ENCODE results near the gene KCNS1.

The KCNS1 gene

DNA sequence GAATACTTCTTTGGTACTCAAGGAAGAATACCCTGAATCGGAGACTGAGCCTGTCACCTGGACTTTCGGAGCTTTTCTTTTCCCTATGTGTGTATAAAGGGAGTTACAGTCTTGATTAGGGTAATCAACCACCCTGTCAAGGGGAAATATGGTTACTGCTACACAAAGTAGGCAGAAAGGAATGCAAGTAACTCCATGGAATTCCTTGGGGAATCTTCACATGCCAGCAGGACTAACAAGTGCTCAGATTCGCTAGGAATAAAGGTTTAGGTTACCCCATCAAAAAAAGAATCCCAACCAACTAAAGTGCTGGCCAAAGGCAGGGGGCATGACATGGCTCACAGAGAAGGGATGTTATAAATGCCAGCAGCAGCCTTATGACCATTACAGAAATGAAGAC is 10.4 kb downstream of the KCNS1 start:
- no peak overlapping the region for H3K4me3 ChIP-seq (ENCODE audit: low read depth, low read length)
- no peak overlapping the region for H3K27ac ChIP-seq
- H3K27me3 ChIP-seq (ENCODE audit: insufficient read depth, low read depth, severe bottlenecking) = no peaks in the 10 kb centered on the region
- no peaks in the 10 kb centered on the region for H3K9me3 ChIP-seq (ENCODE audit: severe bottlenecking)
- TF ChIP-seq, protein P1, sequence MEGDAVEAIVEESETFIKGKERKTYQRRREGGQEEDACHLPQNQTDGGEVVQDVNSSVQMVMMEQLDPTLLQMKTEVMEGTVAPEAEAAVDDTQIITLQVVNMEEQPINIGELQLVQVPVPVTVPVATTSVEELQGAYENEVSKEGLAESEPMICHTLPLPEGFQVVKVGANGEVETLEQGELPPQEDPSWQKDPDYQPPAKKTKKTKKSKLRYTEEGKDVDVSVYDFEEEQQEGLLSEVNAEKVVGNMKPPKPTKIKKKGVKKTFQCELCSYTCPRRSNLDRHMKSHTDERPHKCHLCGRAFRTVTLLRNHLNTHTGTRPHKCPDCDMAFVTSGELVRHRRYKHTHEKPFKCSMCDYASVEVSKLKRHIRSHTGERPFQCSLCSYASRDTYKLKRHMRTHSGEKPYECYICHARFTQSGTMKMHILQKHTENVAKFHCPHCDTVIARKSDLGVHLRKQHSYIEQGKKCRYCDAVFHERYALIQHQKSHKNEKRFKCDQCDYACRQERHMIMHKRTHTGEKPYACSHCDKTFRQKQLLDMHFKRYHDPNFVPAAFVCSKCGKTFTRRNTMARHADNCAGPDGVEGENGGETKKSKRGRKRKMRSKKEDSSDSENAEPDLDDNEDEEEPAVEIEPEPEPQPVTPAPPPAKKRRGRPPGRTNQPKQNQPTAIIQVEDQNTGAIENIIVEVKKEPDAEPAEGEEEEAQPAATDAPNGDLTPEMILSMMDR (IDR thresholded peaks at IDR 0.05; ENCODE audit: low read depth, low read length) = no peak
- H3K36me3 ChIP-seq = no peaks in the 10 kb centered on the region
- DNase-seq = no peak

DNA sequence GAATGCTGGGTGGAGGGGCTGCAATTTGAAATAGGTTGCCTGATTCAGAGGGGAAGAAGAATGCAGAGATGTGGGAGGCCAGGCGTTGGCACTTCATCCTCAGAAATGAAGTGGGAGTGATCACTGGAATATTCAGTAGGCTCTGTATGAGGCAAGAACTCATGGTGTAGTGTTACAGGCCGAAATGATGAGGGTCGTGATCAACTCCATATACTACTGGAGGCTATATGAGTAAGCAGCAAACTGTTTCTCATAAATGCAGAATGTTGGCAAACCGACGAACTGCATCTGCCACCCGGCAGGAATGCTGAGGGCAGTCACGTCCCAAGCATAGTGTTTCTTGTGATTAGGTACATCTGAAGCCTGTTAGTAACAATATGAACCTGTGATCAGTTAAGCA is 12.7 kb downstream of the KCNS1 start:
- Histone ChIP-seq H3K27ac (no peak overlapping the region), H3K4me3 (ENCODE audit: low read depth, low read length) (no peak overlapping the region), H3K36me3 (no peaks in the 10 kb centered on the region), H3K9me3 (ENCODE audit: severe bottlenecking) (no peaks in the 10 kb centered on the region), H3K27me3 (ENCODE audit: insufficient read depth, low read depth, severe bottlenecking) (no peaks in the 10 kb centered on the region)
- no peak for DNase-seq
- TF ChIP-seq, protein P1 (IDR thresholded peaks at IDR 0.05; ENCODE audit: low read depth, low read length) = no peak

DNA sequence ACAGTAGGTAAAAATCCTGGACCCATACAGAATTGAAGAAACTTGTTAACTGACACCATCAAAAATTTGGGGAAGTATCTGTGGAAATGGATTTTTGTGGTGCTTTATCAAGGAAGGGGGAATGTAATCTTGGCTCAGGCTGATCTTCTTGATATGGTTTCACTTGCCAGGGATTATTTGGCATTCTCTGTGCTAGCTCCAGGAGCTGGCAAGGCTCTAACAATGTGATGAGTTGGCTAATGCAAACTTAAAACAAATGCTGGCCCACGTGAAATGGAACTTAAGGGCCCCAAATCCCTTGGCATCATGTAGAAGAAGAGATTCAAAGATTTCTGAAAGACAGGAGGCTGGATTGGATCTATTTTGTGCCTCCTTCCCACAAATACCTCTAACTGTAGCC is 13.1 kb downstream of the KCNS1 start:
- H3K4me3 ChIP-seq (ENCODE audit: low read depth, low read length) = no peak overlapping the region
- no peak for DNase-seq
- H3K27ac ChIP-seq = no peak overlapping the region
- TF ChIP-seq, protein P1 (IDR thresholded peaks at IDR 0.05; ENCODE audit: low read depth, low read length) = no peak
- H3K36me3 ChIP-seq = no peaks in the 10 kb centered on the region
- no peaks in the 10 kb centered on the region for H3K27me3 ChIP-seq (ENCODE audit: insufficient read depth, low read depth, severe bottlenecking)
- no peaks in the 10 kb centered on the region for H3K9me3 ChIP-seq (ENCODE audit: severe bottlenecking)

DNA sequence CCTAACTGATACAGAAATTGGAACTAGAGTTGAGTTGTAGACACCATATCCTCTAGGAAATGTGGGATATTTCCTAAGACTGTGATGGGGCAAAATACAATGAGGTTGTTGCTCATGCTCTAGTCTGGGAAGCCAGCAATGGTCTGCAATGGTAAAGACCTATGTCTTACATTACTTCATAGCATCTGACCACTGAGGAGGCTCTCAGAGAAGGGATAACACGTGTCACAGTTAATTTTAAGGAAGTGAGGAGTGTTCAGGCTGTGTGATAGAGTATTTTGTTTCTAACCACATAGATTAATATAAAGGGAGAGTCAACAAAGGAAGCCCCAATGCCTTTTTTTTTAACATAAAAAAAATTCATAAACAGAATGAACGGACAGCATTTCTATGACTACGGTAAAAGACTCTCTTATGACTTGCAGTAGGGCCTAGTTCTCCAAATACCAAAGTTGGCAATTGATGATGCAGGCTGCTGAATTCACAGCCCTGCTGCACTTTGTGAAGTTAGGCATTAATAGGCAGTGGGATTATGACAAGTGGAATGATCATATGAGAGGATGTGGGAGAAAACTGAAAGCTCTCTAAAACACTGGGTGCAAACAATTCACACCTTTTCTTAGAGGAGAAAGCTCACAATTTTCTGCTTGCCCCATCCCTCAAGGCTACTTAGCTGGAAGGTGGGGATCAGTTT is 13.7 kb downstream of the KCNS1 start:
- no peak for DNase-seq
- Histone ChIP-seq H3K27me3 (ENCODE audit: insufficient read depth, low read depth, severe bottlenecking) (no peaks in the 10 kb centered on the region), H3K9me3 (ENCODE audit: severe bottlenecking) (no peaks in the 10 kb centered on the region), H3K4me3 (ENCODE audit: low read depth, low read length) (no peak overlapping the region), H3K36me3 (no peaks in the 10 kb centered on the region), H3K27ac (no peak overlapping the region)
- TF ChIP-seq, protein P1 (IDR thresholded peaks at IDR 0.05; ENCODE audit: low read depth, low read length) = no peak

DNA sequence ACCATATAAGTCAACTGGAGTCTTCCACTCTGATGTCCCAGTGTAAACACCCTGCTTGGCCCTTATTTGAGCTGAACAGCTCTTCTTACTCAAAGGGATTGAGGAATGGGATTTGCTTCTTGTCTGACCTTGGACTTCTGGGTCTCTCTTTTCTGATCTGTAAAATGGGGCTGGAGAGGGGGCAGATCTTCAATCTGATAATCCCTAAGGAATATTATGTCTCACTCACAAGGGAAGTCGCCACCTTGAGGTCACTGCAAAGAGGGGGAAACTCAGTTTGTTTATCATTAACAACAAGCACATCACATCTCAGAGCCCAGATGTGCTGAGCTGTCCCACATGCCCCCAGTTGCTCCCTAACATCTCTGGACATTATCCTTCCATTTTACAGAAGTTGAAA is 15.1 kb downstream of the KCNS1 start:
- no peak overlapping the region for H3K4me3 ChIP-seq (ENCODE audit: low read depth, low read length)
- DNase-seq = no peak
- H3K36me3 ChIP-seq = no peaks in the 10 kb centered on the region
- no peaks in the 10 kb centered on the region for H3K9me3 ChIP-seq (ENCODE audit: severe bottlenecking)
- TF ChIP-seq, protein P1 (IDR thresholded peaks at IDR 0.05; ENCODE audit: low read depth, low read length) = no peak
- no peaks in the 10 kb centered on the region for H3K27me3 ChIP-seq (ENCODE audit: insufficient read depth, low read depth, severe bottlenecking)
- no peak overlapping the region for H3K27ac ChIP-seq

DNA sequence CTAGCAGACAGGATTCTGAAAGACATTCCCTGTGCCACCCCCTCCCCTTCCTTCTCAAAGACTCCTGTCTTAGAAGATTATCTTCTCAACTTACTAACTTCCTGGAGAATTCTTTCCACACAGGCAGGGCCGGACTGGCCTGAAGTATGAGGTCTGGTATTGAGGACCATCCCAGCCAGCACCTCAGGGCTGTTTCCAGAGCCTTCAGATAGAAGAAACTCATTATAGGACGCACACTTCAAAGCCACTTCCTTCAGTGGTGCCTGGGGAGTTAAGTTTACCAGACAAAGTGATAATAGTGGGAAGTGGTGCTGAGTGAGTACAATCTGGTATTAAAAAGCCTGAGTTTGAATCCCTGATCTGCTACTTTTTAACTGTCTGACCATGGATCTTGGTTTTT is 15.6 kb downstream of the KCNS1 start:
- Histone ChIP-seq H3K9me3 (ENCODE audit: severe bottlenecking) (no peaks in the 10 kb centered on the region), H3K4me3 (ENCODE audit: low read depth, low read length) (no peak overlapping the region), H3K36me3 (no peaks in the 10 kb centered on the region), H3K27ac (no peak overlapping the region), H3K27me3 (ENCODE audit: insufficient read depth, low read depth, severe bottlenecking) (no peaks in the 10 kb centered on the region)
- TF ChIP-seq, protein P1 (IDR thresholded peaks at IDR 0.05; ENCODE audit: low read depth, low read length) = no peak
- no peak for DNase-seq

Data from WERI-Rb-1 (cell line).